H9 (cell line): Measurements from ENCODE around the gene NFIX. TPM values are rescaled to one million over a fixed set of nuclear protein-coding genes. Genes with fewer than 3 reads are reported as not detected.

Experiments
- DNase-seq: peaks from one replicate; pipeline ENCODE4 v3.0.0-alpha.2; 2017
- H2AFZ ChIP-seq: one replicate; pipeline ENCODE4 v1.6.1; 2013; ENCODE audit warnings: mild to moderate bottlenecking, low read length, control low read depth, moderate library complexity
- H2AK5ac ChIP-seq: 2 replicates; pipeline ENCODE4 v1.6.1; 2013; ENCODE audit warnings: low read length, control low read depth, mixed read lengths; ENCODE audit not compliant: insufficient read length
- H2BK120ac ChIP-seq: one replicate; pipeline ENCODE4 v1.6.1; 2013; ENCODE audit warnings: low read depth, mild to moderate bottlenecking, low read length, control low read depth, inconsistent platforms; ENCODE audit not compliant: poor library complexity, severe bottlenecking
- H2BK12ac ChIP-seq: 2 replicates; pipeline ENCODE4 v1.6.1; 2013; ENCODE audit warnings: low read length, control low read depth, mixed read lengths, low read depth; ENCODE audit not compliant: insufficient read length
- H2BK15ac ChIP-seq: 2 replicates; pipeline ENCODE4 v1.6.1; 2013; ENCODE audit warnings: low read depth, low read length, control low read depth
- H2BK20ac ChIP-seq: one replicate; pipeline ENCODE4 v1.6.1; 2013; ENCODE audit warnings: low read depth, mild to moderate bottlenecking, low read length, control low read depth, inconsistent platforms; ENCODE audit not compliant: poor library complexity, severe bottlenecking
- H2BK5ac ChIP-seq: 2 replicates; pipeline ENCODE4 v1.6.1; 2013; ENCODE audit warnings: low read length, control low read depth, mixed read lengths; ENCODE audit not compliant: insufficient read length
- H3K14ac ChIP-seq: 2 replicates; pipeline ENCODE4 v1.6.1; 2013; ENCODE audit warnings: low read length, control low read depth; ENCODE audit not compliant: insufficient read depth
- H3K18ac ChIP-seq: 2 replicates; pipeline ENCODE4 v1.6.1; 2013; ENCODE audit warnings: low read depth, mild to moderate bottlenecking, mixed read lengths, low read length, control low read depth; ENCODE audit not compliant: insufficient read length
- H3K23ac ChIP-seq: 2 replicates; pipeline ENCODE4 v1.6.1; 2013; ENCODE audit warnings: low read length, control low read depth, mixed read lengths, low read depth; ENCODE audit not compliant: insufficient read length
- H3K23me2 ChIP-seq: 2 replicates; pipeline ENCODE4 v1.6.1; 2013; ENCODE audit warnings: low read depth, mild to moderate bottlenecking, mixed read lengths, low read length, control low read depth; ENCODE audit not compliant: insufficient read length, poor library complexity, severe bottlenecking
- H3K27ac ChIP-seq: 2 replicates; pipeline ENCODE4 v1.5.1; 2013; ENCODE audit warnings: low read length, control low read depth, mixed read lengths, low read depth; ENCODE audit not compliant: insufficient read length
- H3K27me3 ChIP-seq: 2 replicates; pipeline ENCODE4 v1.6.1; 2013; ENCODE audit warnings: low read length, control low read depth, inconsistent platforms; ENCODE audit not compliant: insufficient read depth
- H3K4ac ChIP-seq: 2 replicates; pipeline ENCODE4 v1.6.1; 2013; ENCODE audit warnings: low read depth, mild to moderate bottlenecking, control low read depth, inconsistent platforms, low read length, moderate library complexity
- H3K4me1 ChIP-seq: 2 replicates; pipeline ENCODE4 v1.6.1; 2013; ENCODE audit warnings: low read length, control low read depth, inconsistent platforms; ENCODE audit not compliant: insufficient read depth
- H3K4me2 ChIP-seq: 2 replicates; pipeline ENCODE4 v1.6.1; 2013; ENCODE audit warnings: low read length, control low read depth, mixed read lengths; ENCODE audit not compliant: insufficient read length, insufficient read depth
- H3K56ac ChIP-seq: 2 replicates; pipeline ENCODE4 v1.6.1; 2013; ENCODE audit warnings: low read depth, mild to moderate bottlenecking, mixed read lengths, low read length, control low read depth; ENCODE audit not compliant: insufficient read length
- H3K79me1 ChIP-seq: 2 replicates; pipeline ENCODE4 v1.6.1; 2013; ENCODE audit warnings: low read depth, mild to moderate bottlenecking, moderate library complexity, low read length, control low read depth, inconsistent platforms; ENCODE audit not compliant: insufficient read depth, poor library complexity, severe bottlenecking
- H3K79me2 ChIP-seq: 2 replicates; pipeline ENCODE4 v1.6.1; 2013; ENCODE audit warnings: low read length, control low read depth, inconsistent platforms; ENCODE audit not compliant: insufficient read depth
- H3K9ac ChIP-seq: 2 replicates; pipeline ENCODE4 v1.6.1; 2013; ENCODE audit warnings: low read length, control low read depth, mixed read lengths; ENCODE audit not compliant: insufficient read length; ENCODE audit errors: extremely low read depth
- H3K9me3 ChIP-seq: one replicate; pipeline ENCODE4 v1.6.1; 2013; ENCODE audit warnings: low read depth, low read length, inconsistent platforms; ENCODE audit not compliant: control insufficient read depth
- H3T11ph ChIP-seq: one replicate; pipeline ENCODE4 v1.6.1; 2013; ENCODE audit warnings: mild to moderate bottlenecking, low read length, control low read depth, inconsistent platforms
- H4K20me1 ChIP-seq: one replicate; pipeline ENCODE4 v1.6.1; 2013; ENCODE audit not compliant: control insufficient read depth, insufficient read length, insufficient read depth
- H4K5ac ChIP-seq: 2 replicates; pipeline ENCODE4 v1.6.1; 2013; ENCODE audit warnings: low read depth, mild to moderate bottlenecking, mixed read lengths, low read length, control low read depth; ENCODE audit not compliant: insufficient read length
- H4K8ac ChIP-seq: replicated peaks from 2 replicates; pipeline ENCODE4 v1.6.1; 2013; ENCODE audit warnings: low read length, control low read depth, mixed read lengths, low read depth; ENCODE audit not compliant: insufficient read length
- H4K91ac ChIP-seq: 2 replicates; pipeline ENCODE4 v1.6.1; 2013; ENCODE audit warnings: low read depth, mild to moderate bottlenecking, moderate library complexity, mixed read lengths, low read length, control low read depth; ENCODE audit not compliant: insufficient read length
- H3K27ac Mint-ChIP-seq, 3 experiments: 2 replicates in 2 of 3; 3 replicates in 1 of 3; pipeline ENCODE4 v1.8.0; 2020 to 2021; ENCODE audit warnings: mixed read lengths in 3 of 3, mild to moderate bottlenecking in 1 of 3, moderate library complexity in 1 of 3
- H3K27me3 Mint-ChIP-seq: 2 replicates; pipeline ENCODE4 v1.8.0; 2021; ENCODE audit warnings: low read depth, mild to moderate bottlenecking, moderate library complexity, mixed read lengths
- H3K36me3 Mint-ChIP-seq, 3 experiments: 2 replicates in 2 of 3; 3 replicates in 1 of 3; pipeline ENCODE4 v1.8.0; 2020 to 2021; ENCODE audit warnings: low read depth in 3 of 3, mixed read lengths in 3 of 3; ENCODE audit not compliant: insufficient read depth in 1 of 3
- H3K4me1 Mint-ChIP-seq, 2 experiments: 2 replicates each; pipeline ENCODE4 v1.8.0; 2020; ENCODE audit warnings: mixed read lengths in 2 of 2
- H3K4me3 Mint-ChIP-seq, 2 experiments: 2 replicates in 1 of 2; 3 replicates in 1 of 2; pipeline ENCODE4 v1.8.0; 2020 to 2021; ENCODE audit warnings: mild to moderate bottlenecking in 2 of 2, mixed read lengths in 2 of 2, moderate library complexity in 1 of 2
- H3K9me3 Mint-ChIP-seq, 2 experiments: 2 replicates in 1 of 2; 3 replicates in 1 of 2; pipeline ENCODE4 v1.8.0; 2020; ENCODE audit warnings: mild to moderate bottlenecking in 2 of 2, mixed read lengths in 2 of 2, moderate library complexity in 1 of 2
- WGBS: extraction: QIAGEN DNeasy Blood & Tissue Kit; methylation state at CpG from one replicate; pipeline ENCODE4 v1.1.7; 2013; ENCODE audit warnings: missing lambda C conversion rate, low lambda C conversion rate, mixed read lengths; ENCODE audit not compliant: insufficient read length; ENCODE audit errors: extremely low coverage; 5-methylcytosine and 5-hydroxymethylcytosine counted together
- total RNA-seq: library from RNA; stranded (reverse); gene quantifications from 2 replicates; pipeline ENCODE4 v1.2.1, GENCODE V29; 2021
- TF ChIP-seq, protein P1 (sequence below): fragments of 200-600 bp; sonication (generic); conservative IDR thresholded peaks from 3 replicates; pipeline ENCODE4 v1.8.0; 2021; ENCODE audit warnings: antibody characterized with exemption, mild to moderate bottlenecking

The NFIX gene
- total RNA-seq, 1 experiment from 2014 or later = 0.31 TPM

DNA sequence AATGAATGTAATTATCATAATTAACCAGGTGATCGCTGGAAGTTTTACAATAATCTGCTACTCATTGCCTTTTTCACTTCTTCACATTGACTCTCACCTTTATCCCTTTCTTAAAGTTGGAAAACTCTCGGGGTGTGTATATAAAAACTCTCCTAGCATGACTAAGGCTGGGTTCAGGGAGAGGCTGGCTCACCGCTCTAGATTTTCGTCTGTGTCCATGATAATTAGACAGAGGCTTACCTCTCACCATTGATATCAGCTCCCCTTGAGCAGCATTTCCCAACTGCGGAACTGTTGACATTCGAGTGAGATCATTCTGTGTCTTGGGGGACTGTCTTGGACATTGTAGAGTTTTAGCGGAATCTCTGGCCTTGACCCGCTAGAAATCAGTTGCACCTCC, 39.4 kb downstream of the NFIX start:
- no peak overlapping the region for H3K9ac ChIP-seq
- no peak overlapping the region for H2BK120ac ChIP-seq
- no peak overlapping the region for H3K4me2 ChIP-seq
- no peak overlapping the region for H2BK12ac ChIP-seq
- H3K9me3 Mint-ChIP-seq = no peaks in the 10 kb centered on the region
- H3K79me1 ChIP-seq = no peaks in the 10 kb centered on the region
- H3K4me1 Mint-ChIP-seq = peaks cover 2 to 7% of the 10 kb centered on the region in 2 experiments
- H3K4ac ChIP-seq = no peak overlapping the region
- WGBS = no CpG with 5 or more reads among the region's 8 CpGs
- no peaks in the 10 kb centered on the region for H3K9me3 ChIP-seq
- H3K4me1 ChIP-seq = no peaks in the 10 kb centered on the region
- H3K18ac ChIP-seq = no peak overlapping the region
- H3K27me3 ChIP-seq = peaks cover 4% of the 10 kb centered on the region; the same call in 1 of the 2 replicates
- no peak for DNase-seq
- H3K14ac ChIP-seq = no peak overlapping the region
- H3K4me3 Mint-ChIP-seq = no peak overlapping the region
- peaks cover 93% of the 10 kb centered on the region for H3K27me3 Mint-ChIP-seq
- H4K8ac ChIP-seq = no peak overlapping the region
- TF ChIP-seq, protein P1, sequence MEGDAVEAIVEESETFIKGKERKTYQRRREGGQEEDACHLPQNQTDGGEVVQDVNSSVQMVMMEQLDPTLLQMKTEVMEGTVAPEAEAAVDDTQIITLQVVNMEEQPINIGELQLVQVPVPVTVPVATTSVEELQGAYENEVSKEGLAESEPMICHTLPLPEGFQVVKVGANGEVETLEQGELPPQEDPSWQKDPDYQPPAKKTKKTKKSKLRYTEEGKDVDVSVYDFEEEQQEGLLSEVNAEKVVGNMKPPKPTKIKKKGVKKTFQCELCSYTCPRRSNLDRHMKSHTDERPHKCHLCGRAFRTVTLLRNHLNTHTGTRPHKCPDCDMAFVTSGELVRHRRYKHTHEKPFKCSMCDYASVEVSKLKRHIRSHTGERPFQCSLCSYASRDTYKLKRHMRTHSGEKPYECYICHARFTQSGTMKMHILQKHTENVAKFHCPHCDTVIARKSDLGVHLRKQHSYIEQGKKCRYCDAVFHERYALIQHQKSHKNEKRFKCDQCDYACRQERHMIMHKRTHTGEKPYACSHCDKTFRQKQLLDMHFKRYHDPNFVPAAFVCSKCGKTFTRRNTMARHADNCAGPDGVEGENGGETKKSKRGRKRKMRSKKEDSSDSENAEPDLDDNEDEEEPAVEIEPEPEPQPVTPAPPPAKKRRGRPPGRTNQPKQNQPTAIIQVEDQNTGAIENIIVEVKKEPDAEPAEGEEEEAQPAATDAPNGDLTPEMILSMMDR = no peak
- H3K23me2 ChIP-seq = no peaks in the 10 kb centered on the region
- H3K27ac Mint-ChIP-seq = no peak overlapping the region
- no peak overlapping the region for H2AFZ ChIP-seq
- H3K36me3 Mint-ChIP-seq = no peaks in the 10 kb centered on the region
- H3K23ac ChIP-seq = no peak overlapping the region
- no peaks in the 10 kb centered on the region for H3K79me2 ChIP-seq
- no peak overlapping the region for H4K91ac ChIP-seq
- H4K20me1 ChIP-seq = no peaks in the 10 kb centered on the region
- no peak overlapping the region for H2BK20ac ChIP-seq
- H4K5ac ChIP-seq = no peak overlapping the region
- H3T11ph ChIP-seq = no peak overlapping the region
- no peak overlapping the region for H2BK5ac ChIP-seq
- H3K56ac ChIP-seq = no peak overlapping the region
- H3K27ac ChIP-seq = no peak overlapping the region
- H2AK5ac ChIP-seq = no peak overlapping the region
- H2BK15ac ChIP-seq = no peak overlapping the region
